Uterus (tissue), 2 donors: ENCODE measurements around the gene DNAJB13.

Experiments
- CTCF ChIP-seq, 4 experiments: fragments of 200-600 bp in 2 of 4; fragments of 450-650 bp in 2 of 4; sonication (generic) in 2 of 4; IDR thresholded peaks; one replicate each; pipeline ENCODE4 v1.5.1; 2016 to 2019; ENCODE audit warnings: antibody characterized with exemption in 4 of 4, mild to moderate bottlenecking in 2 of 4, moderate library complexity in 1 of 4
- POLR2A ChIP-seq, 2 donors: fragments of 450-650 bp; IDR thresholded peaks; one replicate each; pipeline ENCODE4 v1.6.1; 2016; ENCODE audit warnings: antibody characterized with exemption in 2 of 2, mild to moderate bottlenecking in 1 of 2, moderate library complexity in 1 of 2

GRCh38 chr11:73983741-73984538 lies 33.1 kb downstream of the DNAJB13 start:
- TF ChIP-seq CTCF (IDR thresholded peaks at IDR 0.05) (no peak), POLR2A (IDR thresholded peaks at IDR 0.05) (no peak)
